GM23248 (cell line): ENCODE measurements around the gene SERTAD2. TPM values are rescaled to one million over a fixed set of nuclear protein-coding genes. Genes with fewer than 3 reads are reported as not detected.

Source experiments
- DNase-seq: peaks from one replicate; pipeline ENCODE4 v3.0.0-alpha.2; 2015
- H2AFZ ChIP-seq: fragments of 200-600 bp; sonication (generic); 2 replicates; pipeline ENCODE4 v1.6.1; 2016; ENCODE audit warnings: antibody characterized with exemption
- H3F3A ChIP-seq: fragments of 200-600 bp; sonication (generic); 2 replicates; pipeline ENCODE4 v1.6.1; 2016; ENCODE audit warnings: mild to moderate bottlenecking, antibody characterized with exemption, mixed run types; ENCODE audit not compliant: insufficient read depth
- H3K27ac ChIP-seq: fragments of 200-600 bp; sonication (generic); 2 replicates; pipeline ENCODE4 v1.5.1; 2016; ENCODE audit warnings: mild to moderate bottlenecking
- H3K27me3 ChIP-seq: fragments of 200-600 bp; sonication (generic); replicated peaks from 2 replicates; pipeline ENCODE4 v1.6.1; 2016; ENCODE audit warnings: mild to moderate bottlenecking; ENCODE audit not compliant: insufficient read depth
- H3K36me3 ChIP-seq: fragments of 200-600 bp; sonication (generic); 2 replicates; pipeline ENCODE4 v1.6.1; 2016; ENCODE audit warnings: low read depth, mild to moderate bottlenecking
- H3K4me1 ChIP-seq: fragments of 200-600 bp; sonication (generic); 2 replicates; pipeline ENCODE4 v1.6.1; 2016; ENCODE audit warnings: mild to moderate bottlenecking; ENCODE audit not compliant: insufficient read depth
- H3K4me2 ChIP-seq: fragments of 200-600 bp; sonication (generic); one replicate; pipeline ENCODE4 v1.6.1; 2016; ENCODE audit warnings: mild to moderate bottlenecking; ENCODE audit not compliant: unreplicated experiment
- H3K4me3 ChIP-seq: fragments of 200-600 bp; sonication (generic); 2 replicates; pipeline ENCODE4 v1.5.1; 2016; ENCODE audit warnings: mild to moderate bottlenecking
- H3K79me2 ChIP-seq: fragments of 200-600 bp; sonication (generic); 2 replicates; pipeline ENCODE4 v1.6.1; 2016; ENCODE audit warnings: mild to moderate bottlenecking; ENCODE audit not compliant: insufficient read depth
- H3K9ac ChIP-seq: fragments of 200-600 bp; sonication (generic); 2 replicates; pipeline ENCODE4 v1.6.1; 2016; ENCODE audit warnings: mild to moderate bottlenecking
- H3K9me2 ChIP-seq: fragments of 200-600 bp; sonication (generic); 2 replicates; pipeline ENCODE4 v1.6.1; 2016; ENCODE audit warnings: mixed run types, mild to moderate bottlenecking, moderate library complexity; ENCODE audit not compliant: insufficient read depth
- H3K9me3 ChIP-seq: fragments of 200-600 bp; sonication (generic); one replicate; pipeline ENCODE4 v1.6.1; 2017; ENCODE audit warnings: low read depth
- H4K20me1 ChIP-seq: fragments of 200-600 bp; sonication (generic); 2 replicates; pipeline ENCODE4 v1.6.0; 2016; ENCODE audit not compliant: insufficient read depth
- EZH2 ChIP-seq: fragments of 200-600 bp; sonication (generic); IDR thresholded peaks from 2 replicates; pipeline ENCODE4 v1.6.1; 2018; ENCODE audit warnings: antibody characterized with exemption, mild to moderate bottlenecking; ENCODE audit not compliant: insufficient read depth, poor library complexity, severe bottlenecking
- EZH2phosphoT487 ChIP-seq: fragments of 200-600 bp; sonication (generic); IDR thresholded peaks from 2 replicates; pipeline ENCODE4 v1.6.1; 2018; ENCODE audit warnings: antibody characterized with exemption, moderate library complexity, mild to moderate bottlenecking, low read depth; ENCODE audit not compliant: insufficient read depth
- WGBS, 2 experiments: methylation state at CpG; one replicate each; pipeline ENCODE4 v1.1.6; 2015 to 2017; ENCODE audit warnings: low lambda C conversion rate in 2 of 2, low coverage in 1 of 2; ENCODE audit errors: missing lambda C conversion rate in 2 of 2; 5-methylcytosine and 5-hydroxymethylcytosine counted together
- in situ Hi-C: fragments of 300-500 bp; cut with MboI; formaldehyde crosslinking; loops from 2 replicates; pipeline ENCODE4 v1.15.0; 2020
- polyA plus RNA-seq: library from polyadenylated mRNA; unstranded; fragments of >200 nt; fragmentation: Nextera tagmentation; extraction: Ambion mirVana; gene quantifications from 2 replicates; pipeline ENCODE4 v1.2.1, GENCODE V29; 2016
- total RNA-seq: library from RNA; depleted of rRNA; stranded (reverse); fragments of >200 nt; shearing (Covaris generic); gene quantifications from 2 replicates; pipeline ENCODE4 v1.2.3, GENCODE V29; 2014

SERTAD2 gene
- total and polyA plus RNA-seq, 2 experiments from 2014 or later: 21.0 to 30.0 TPM

DNA sequence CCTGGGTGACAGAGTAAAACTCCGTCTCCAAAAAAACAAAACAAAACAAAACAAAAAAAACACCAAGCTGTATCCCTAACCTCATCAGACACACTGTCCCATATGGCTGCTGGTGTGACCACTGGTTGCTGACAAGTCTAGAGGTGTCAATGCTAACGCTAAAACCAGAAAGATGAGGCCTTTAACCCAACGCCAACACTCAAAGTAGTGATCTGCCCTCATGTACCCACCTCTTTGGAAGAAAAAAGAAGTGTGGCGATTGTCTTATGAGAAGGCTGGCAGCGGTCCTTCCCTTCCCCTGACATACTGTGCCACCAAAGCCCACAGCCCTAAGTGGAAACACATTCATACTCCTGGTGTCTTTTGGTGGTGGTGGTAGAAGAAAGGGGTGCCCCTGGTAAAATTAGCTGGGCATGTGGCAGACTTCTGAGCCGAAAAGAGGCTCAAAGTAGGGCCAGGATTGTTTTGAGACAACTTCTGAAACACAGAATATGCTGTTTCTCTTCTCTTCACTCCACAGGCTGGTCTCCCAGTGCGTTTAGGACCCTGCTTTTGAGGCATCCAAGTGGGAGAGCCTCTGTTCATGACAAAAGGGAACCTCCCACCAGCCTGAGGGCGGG lies 9.8 kb downstream of the SERTAD2 start:
- Histone ChIP-seq H3K36me3 (no peaks in the 10 kb centered on the region), H3K27me3 (no peaks in the 10 kb centered on the region), H3K9me2 (no peaks in the 10 kb centered on the region), H3K4me1 (peaks cover 79% of the 10 kb centered on the region), H3K9ac (peak overlapping the region; percentile 86), H3K27ac (peak overlapping the region; percentile 95), H2AFZ (peak overlapping the region; percentile 38; the same call in 1 of the 2 replicates), H3F3A (peaks cover 58% of the 10 kb centered on the region), H3K4me3 (peak overlapping the region; percentile 71), H4K20me1 (peaks cover 22% of the 10 kb centered on the region), H3K4me2 (peak overlapping the region; percentile 92), H3K9me3 (no peaks in the 10 kb centered on the region), H3K79me2 (peaks cover 100% of the 10 kb centered on the region)
- peak; percentile 39 for DNase-seq
- in situ Hi-C loops: no loop called here
- TF ChIP-seq EZH2 (no peak), EZH2phosphoT487 (no peak)
- 29 to 34% methylated on average over 8 of the region's 8 CpGs for WGBS, 2 experiments

DNA sequence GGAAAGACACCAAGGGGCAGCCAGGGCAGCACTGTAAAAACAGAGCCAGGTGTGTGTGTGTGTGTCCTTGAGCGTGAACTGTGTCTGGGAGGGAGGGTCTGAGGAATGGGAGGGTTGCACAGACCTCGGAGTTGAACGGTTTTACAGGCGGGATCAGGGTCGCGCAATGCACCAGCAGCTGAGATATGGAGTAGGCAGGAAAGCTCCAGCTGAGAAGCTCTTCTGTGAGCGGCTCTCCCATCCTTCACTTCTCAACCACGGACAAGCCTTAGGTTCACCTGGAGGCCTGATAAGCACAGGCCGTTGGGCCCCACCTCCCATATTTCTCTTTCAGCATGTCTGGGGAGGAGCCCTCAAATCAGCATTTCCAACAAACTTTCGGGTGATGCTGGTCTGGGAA lies 12.1 kb downstream of the SERTAD2 start:
- H4K20me1 ChIP-seq: peaks cover 29% of the 10 kb centered on the region
- 95 to 97% methylated on average over 10 of the region's 10 CpGs for WGBS, 2 experiments
- H3K4me1 ChIP-seq: peaks cover 74% of the 10 kb centered on the region
- H2AFZ ChIP-seq: no peak overlapping the region
- no peak overlapping the region for H3K4me2 ChIP-seq
- no peak overlapping the region for H3K4me3 ChIP-seq
- no peak for TF ChIP-seq EZH2phosphoT487
- TF ChIP-seq EZH2: no peak
- in situ Hi-C loops: no loop called here
- H3K27me3 ChIP-seq: no peaks in the 10 kb centered on the region
- no peak for DNase-seq
- no peaks in the 10 kb centered on the region for H3K36me3 ChIP-seq
- 0 out of 2 replicates have a peak overlapping the region, but pooled peaks have one; percentile 95 for H3K27ac ChIP-seq
- H3F3A ChIP-seq: peaks cover 59% of the 10 kb centered on the region
- no peaks in the 10 kb centered on the region for H3K9me2 ChIP-seq
- H3K79me2 ChIP-seq: peaks cover 100% of the 10 kb centered on the region
- no peak overlapping the region for H3K9ac ChIP-seq
- H3K9me3 ChIP-seq: no peaks in the 10 kb centered on the region

- H3K9ac ChIP-seq: peak overlapping the region; percentile 54
- DNase-seq: peak; percentile 82
- in situ Hi-C loops: no loop called here
- peak overlapping the region; percentile 35 for H3K4me2 ChIP-seq
- WGBS, 2 experiments: 61 to 65% methylated on average over 12 of the region's 12 CpGs
- H3K27me3 ChIP-seq: no peaks in the 10 kb centered on the region
- H3K27ac ChIP-seq: peak overlapping the region; percentile 64
- peaks cover 100% of the 10 kb centered on the region for H3K79me2 ChIP-seq
- no peak overlapping the region for H3K4me3 ChIP-seq
- no peaks in the 10 kb centered on the region for H3K9me3 ChIP-seq
- no peak overlapping the region for H2AFZ ChIP-seq
- peaks cover 63% of the 10 kb centered on the region for H3K4me1 ChIP-seq
- TF ChIP-seq EZH2 (no peak), EZH2phosphoT487 (no peak)
- H3K36me3 ChIP-seq: peaks cover 5% of the 10 kb centered on the region
- no peaks in the 10 kb centered on the region for H3K9me2 ChIP-seq
- H3F3A ChIP-seq: peaks cover 55% of the 10 kb centered on the region
- peaks cover 27% of the 10 kb centered on the region for H4K20me1 ChIP-seq
Observed at GRCh38 chr2:64640153-64641044, 13.3 kb downstream of the SERTAD2 start.

GRCh38 chr2:64639691-64640090 lies 14.0 kb downstream of the SERTAD2 start:
- no peaks in the 10 kb centered on the region for H3K9me3 ChIP-seq
- peak overlapping the region; percentile 64 for H3K27ac ChIP-seq
- peaks cover 60% of the 10 kb centered on the region for H3K4me1 ChIP-seq
- in situ Hi-C loops: no loop called here
- no peaks in the 10 kb centered on the region for H3K27me3 ChIP-seq
- peaks cover 100% of the 10 kb centered on the region for H3K79me2 ChIP-seq
- H3K9ac ChIP-seq: peak overlapping the region; percentile 54
- no peaks in the 10 kb centered on the region for H3K9me2 ChIP-seq
- peaks cover 48% of the 10 kb centered on the region for H3F3A ChIP-seq
- no peak overlapping the region for H2AFZ ChIP-seq
- 46 to 51% methylated on average over 2 of the region's 2 CpGs for WGBS, 2 experiments
- no peak for TF ChIP-seq EZH2
- no peak for TF ChIP-seq EZH2phosphoT487
- peaks cover 12% of the 10 kb centered on the region for H3K36me3 ChIP-seq
- no peak overlapping the region for H3K4me3 ChIP-seq
- DNase-seq: no peak
- H3K4me2 ChIP-seq: peak overlapping the region; percentile 35
- H4K20me1 ChIP-seq: peaks cover 31% of the 10 kb centered on the region
